Left kidney (tissue), 8 donors: ENCODE data around the gene OR5D14. TPM values are rescaled to one million over a fixed set of nuclear protein-coding genes. Genes with fewer than 3 reads are reported as not detected.

Source experiments
- DNase-seq: peaks from one replicate; pipeline ENCODE4 v3.0.0-alpha.2; 2013
- long read RNA-seq, 8 donors: transcript quantifications; one replicate each; lab custom pipeline, GENCODE V29; 2026
- polyA plus RNA-seq: library from polyadenylated mRNA; unstranded; fragments of 120-200 nt; gene quantifications from one replicate; pipeline ENCODE4 v1.2.1, GENCODE V29; 2013; ENCODE audit not compliant: insufficient read length

Gene OR5D14
- not detected for polyA plus RNA-seq
- long read RNA-seq, donor 1 = 0 reads
- long read RNA-seq, donor 2 = 0 reads
- long read RNA-seq, donor 3 = 0 reads
- long read RNA-seq, donor 4 = 0 reads
- long read RNA-seq, donor 5 = 0 reads
- long read RNA-seq, donor 6 = 0 reads
- long read RNA-seq, donor 7 = 0 reads
- long read RNA-seq, donor 8 = 0 reads

DNA sequence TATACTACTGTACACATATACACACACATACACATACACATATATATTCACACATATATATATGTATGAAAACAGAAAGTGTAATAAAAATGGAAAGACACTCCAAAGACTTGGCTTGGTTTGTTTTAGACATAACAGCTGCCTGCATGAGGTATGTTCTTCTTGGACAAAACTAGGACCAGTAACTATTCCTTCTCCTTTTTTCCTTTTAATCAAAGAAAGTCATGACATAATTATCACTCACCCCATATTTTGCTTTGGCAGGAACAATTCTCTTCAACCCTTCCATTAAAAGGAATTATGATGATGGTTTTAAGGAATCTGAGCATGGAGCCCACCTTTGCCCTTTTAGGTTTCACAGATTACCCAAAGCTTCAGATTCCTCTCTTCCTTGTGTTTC, at the start of gene OR5D14:
Gene OR5D14, plus strand, starts transcription at position 301 of the 400 bp plus-strand sequence. Its CDS starts 0 bp downstream, at position 301.
- no peak for DNase-seq

DNA sequence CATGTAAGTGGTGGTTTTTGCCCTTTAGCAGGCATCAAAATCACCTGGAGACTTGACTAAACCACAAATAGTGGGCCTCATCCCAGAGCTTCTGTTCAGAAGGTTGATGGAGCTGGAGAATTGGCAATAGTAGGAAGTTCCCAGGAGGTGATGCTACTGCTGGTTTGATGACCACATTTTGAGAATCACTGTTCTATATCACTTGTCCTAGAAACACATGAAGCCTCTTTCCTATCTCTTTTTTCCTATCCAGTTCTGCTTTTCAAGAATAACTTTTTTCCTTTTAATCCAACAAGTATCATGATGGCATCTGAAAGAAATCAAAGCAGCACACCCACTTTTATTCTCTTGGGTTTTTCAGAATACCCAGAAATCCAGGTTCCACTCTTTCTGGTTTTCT, 22.2 kb upstream of the OR5D14 start, which contains the start of gene OR5D13:
Gene OR5D13, plus strand, starts transcription at position 301 of the 400 bp plus-strand sequence. Its CDS starts 0 bp downstream, at position 301.
- no peak for DNase-seq

- DNase-seq = no peak
These were observed 3.8 kb upstream of the OR5D14 start for GRCh38 chr11:55791606-55792005.

DNA sequence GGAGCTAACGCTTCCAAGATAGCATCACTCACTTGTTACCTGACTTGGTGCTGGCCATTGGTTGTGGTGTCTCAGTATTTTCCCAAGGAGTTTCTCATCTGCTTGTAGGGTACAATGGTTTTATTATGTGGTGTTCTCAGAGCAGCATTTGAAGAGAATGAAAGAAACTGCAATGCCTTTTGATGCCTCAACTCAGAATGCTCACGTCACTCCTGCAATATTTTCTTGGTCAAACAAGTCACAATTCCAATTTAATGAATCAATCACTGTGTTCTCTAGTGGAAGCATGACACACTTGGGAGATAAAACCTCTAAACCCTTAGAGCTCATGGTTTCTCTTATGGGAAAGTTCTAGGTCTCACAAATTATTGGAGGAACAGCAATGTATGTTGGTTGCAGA, 2.0 kb upstream of the OR5D14 start:
- no peak for DNase-seq

- no peak for DNase-seq
These were observed 10.9 kb downstream of the OR5D14 start for GRCh38 chr11:55806248-55806647.

- DNase-seq = no peak
These were observed 15.7 kb downstream of the OR5D14 start, which contains the start of gene OR5L1 for GRCh38 chr11:55811067-55811466. OR5L1 (plus strand) TSS chr11:55811367; CDS start chr11:55811467, 100 bp downstream.

DNA sequence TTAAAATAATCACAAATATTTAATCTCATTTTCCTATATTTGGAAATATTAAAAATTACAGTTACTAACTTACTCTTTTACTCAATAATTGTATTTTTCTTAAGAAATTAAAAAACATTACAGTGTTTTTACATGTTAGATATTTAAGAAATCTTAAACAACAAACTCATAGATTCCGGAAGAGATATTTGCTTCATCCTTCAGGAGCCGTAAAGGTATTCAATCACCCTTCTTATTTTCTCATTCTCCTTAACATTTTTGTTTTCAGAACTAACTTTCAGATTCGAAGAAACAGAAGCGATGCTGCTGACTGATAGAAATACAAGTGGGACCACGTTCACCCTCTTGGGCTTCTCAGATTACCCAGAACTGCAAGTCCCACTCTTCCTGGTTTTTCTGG, 24.0 kb downstream of the OR5D14 start, which contains the start of gene OR5D18:
Gene OR5D18, plus strand, starts transcription at position 301 of the 400 bp plus-strand sequence. Its CDS starts 0 bp downstream, at position 301.
- no peak for DNase-seq

- DNase-seq = no peak
These were observed 31.6 kb downstream of the OR5D14 start, which contains the start of gene OR5L2 for GRCh38 chr11:55826919-55827318. OR5L2 (plus strand) TSS chr11:55827219; CDS start chr11:55827219, 0 bp downstream.

DNA sequence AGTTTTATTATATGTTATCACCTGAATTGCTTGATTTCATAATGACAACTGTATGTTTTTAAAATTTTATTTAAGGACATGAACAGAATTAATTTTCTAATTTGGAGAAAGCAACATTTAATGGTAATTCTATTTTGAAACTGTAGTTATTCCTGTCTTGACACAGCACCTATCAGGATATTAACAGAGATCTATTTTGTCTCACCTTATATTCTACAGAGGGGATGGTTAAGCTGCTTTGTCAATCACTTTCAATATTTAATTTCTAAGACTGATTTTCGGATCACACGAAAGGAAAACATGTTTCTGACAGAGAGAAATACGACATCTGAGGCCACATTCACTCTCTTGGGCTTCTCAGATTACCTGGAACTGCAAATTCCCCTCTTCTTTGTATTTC, 43.1 kb downstream of the OR5D14 start, which contains the start of gene OR5D16:
Gene OR5D16, plus strand, starts transcription at position 301 of the 400 bp plus-strand sequence. Its CDS starts 0 bp downstream, at position 301.
- DNase-seq = no peak

Other genes starting within 250 kb of the OR5D14 start
- not detected for gene OR4C15, start 241.1 kb upstream of the OR5D14 start, polyA plus RNA-seq
- not detected for gene OR4C16, start 223.4 kb upstream of the OR5D14 start, polyA plus RNA-seq
- not detected for gene OR4C11, start 187.9 kb upstream of the OR5D14 start, polyA plus RNA-seq
- gene OR4P4, start 160.4 kb upstream of the OR5D14 start, polyA plus RNA-seq = 0.07 TPM
- not detected for gene OR4S2, start 147.2 kb upstream of the OR5D14 start, polyA plus RNA-seq
- not detected for gene OR4C6, start 133.4 kb upstream of the OR5D14 start, polyA plus RNA-seq
- gene OR5D13, start 22.1 kb upstream of the OR5D14 start, polyA plus RNA-seq = not detected
- gene OR5L1, start 15.8 kb downstream of the OR5D14 start, polyA plus RNA-seq = not detected
- not detected for gene OR5D18, start 24.1 kb downstream of the OR5D14 start, polyA plus RNA-seq
- gene OR5L2, start 31.7 kb downstream of the OR5D14 start, polyA plus RNA-seq = not detected
- gene OR5D16, start 43.2 kb downstream of the OR5D14 start, polyA plus RNA-seq = not detected
- not detected for gene TRIM51, start 87.7 kb downstream of the OR5D14 start, polyA plus RNA-seq
- gene OR5W2, start 119.0 kb downstream of the OR5D14 start, polyA plus RNA-seq = not detected
- gene OR5I1, start 140.8 kb downstream of the OR5D14 start, polyA plus RNA-seq = not detected
- not detected for gene OR10AG1, start 174.4 kb downstream of the OR5D14 start, polyA plus RNA-seq
- not detected for gene OR5F1, start 199.1 kb downstream of the OR5D14 start, polyA plus RNA-seq
- 0.07 TPM for gene OR5AS1, start 232.1 kb downstream of the OR5D14 start, polyA plus RNA-seq